K562 (cell line): ENCODE measurements around the gene PHLDB1. TPM values are rescaled to one million over a fixed set of nuclear protein-coding genes. Genes with fewer than 3 reads are reported as not detected.

ENCODE experiments used
- BACH1 ChIP-seq: fragments of 200-800 bp; sonication (Bioruptor generic); IDR thresholded peaks from 2 replicates; pipeline ENCODE4 v1.6.1; 2016; ENCODE audit warnings: missing genetic modification characterization, missing compliant biosample characterization
- ESRRA ChIP-seq: fragments of 450-650 bp; IDR thresholded peaks from 2 replicates; pipeline ENCODE4 v1.6.1; 2014; ENCODE audit warnings: low read depth, mild to moderate bottlenecking, moderate library complexity, borderline replicate concordance
- HDAC3 ChIP-seq: fragments of 450-650 bp; IDR thresholded peaks from 2 replicates; pipeline ENCODE4 v1.6.1; 2018; ENCODE audit warnings: borderline replicate concordance, mild to moderate bottlenecking, moderate library complexity; ENCODE audit not compliant: partially characterized antibody
- JUN ChIP-seq, 2 experiments: sonication (generic) in 1 of 2; formaldehyde crosslinking in 1 of 2; IDR thresholded peaks; 2 replicates each; pipeline versions ENCODE4 v1.6.1 to v1.8.0; 2012 to 2022; ENCODE audit warnings: borderline replicate concordance in 2 of 2, mild to moderate bottlenecking in 2 of 2, improper control_type of control experiment in 1 of 2, low read depth in 1 of 2, low read length in 1 of 2, missing genetic modification reagents in 1 of 2
- L3MBTL2 ChIP-seq: fragments of 450-650 bp; IDR thresholded peaks from 2 replicates; pipeline ENCODE4 v1.6.1; 2016; ENCODE audit warnings: mild to moderate bottlenecking, moderate library complexity
- MTA1 ChIP-seq: fragments of 450-650 bp; IDR thresholded peaks from 2 replicates; pipeline ENCODE4 v1.6.1; 2017; ENCODE audit warnings: borderline replicate concordance
- MXI1 ChIP-seq: IDR thresholded peaks from 2 replicates; pipeline ENCODE4 v1.6.1; 2011; ENCODE audit warnings: low read depth, mild to moderate bottlenecking, improper control_type of control experiment, low read length
- PTTG1 ChIP-seq: fragments of 450-650 bp; IDR thresholded peaks from 2 replicates; pipeline ENCODE4 v1.6.1; 2016; ENCODE audit warnings: low read depth, mild to moderate bottlenecking, missing genetic modification characterization, missing compliant biosample characterization
- RB1 ChIP-seq: fragments of 450-650 bp; IDR thresholded peaks from 2 replicates; pipeline ENCODE4 v1.6.1; 2017; ENCODE audit warnings: low read depth, mild to moderate bottlenecking
- SIN3A ChIP-seq, 2 experiments: fragments of 150-350 bp in 1 of 2; IDR thresholded peaks; 2 replicates each; pipeline ENCODE4 v1.6.1; 2011 to 2016; ENCODE audit warnings: borderline replicate concordance in 2 of 2, low read depth in 2 of 2, low read length in 2 of 2, mild to moderate bottlenecking in 2 of 2, moderate library complexity in 2 of 2; ENCODE audit not compliant: control insufficient read depth in 1 of 2
- SUPT5H ChIP-seq: fragments of 450-650 bp; IDR thresholded peaks from 2 replicates; pipeline ENCODE4 v1.6.1; 2016
- ZNF23 ChIP-seq: fragments of 250-450 bp; sonication (Bioruptor Pico); IDR thresholded peaks from 2 replicates; pipeline ENCODE4 v1.4.0; 2020; ENCODE audit warnings: mild to moderate bottlenecking
- polyA plus RNA-seq, 8 experiments: library from polyadenylated mRNA; depleted of rRNA in 4 of 8; stranded (reverse) in 5 of 8; unstranded in 3 of 8; fragments of >200 nt; fragmentation: Nextera tagmentation in 2 of 8; fragmentation: Illumina TruSeq in 1 of 8; extraction: Ambion mirVana in 2 of 8; extraction: Trizol in 1 of 8; gene quantifications; 2 replicates each; pipeline versions ENCODE4 v1.2.1 to v1.2.3, GENCODE V29; 2011 to 2014; ENCODE audit warnings: inconsistent platforms in 1 of 8, missing spikeins in 1 of 8
- total RNA-seq, 7 experiments: library from RNA; depleted of rRNA in 6 of 7; stranded (reverse); fragments of >200 nt in 6 of 7; fragmentation: Illumina TruSeq in 2 of 7; extraction: Trizol in 2 of 7; gene quantifications; 2 replicates each; pipeline versions ENCODE4 v1.2.1 to v1.2.3, GENCODE V29; 2011 to 2021; ENCODE audit warnings: low replicate concordance in 1 of 7
- TF ChIP-seq, protein P1 (sequence below): fragments of 450-650 bp; IDR thresholded peaks from one replicate; pipeline ENCODE4 v1.6.1; 2018; ENCODE audit warnings: mild to moderate bottlenecking, moderate library complexity; ENCODE audit not compliant: partially characterized antibody
- TF ChIP-seq, protein P2 (sequence below), 2 experiments: fragments of 250-450 bp in 1 of 2; fragments of 450-650 bp in 1 of 2; sonication (Bioruptor Pico) in 1 of 2; IDR thresholded peaks; 2 replicates each; pipeline versions ENCODE4 v1.6.1 to v1.8.0; 2016 to 2021; ENCODE audit warnings: mild to moderate bottlenecking in 2 of 2, moderate library complexity in 2 of 2, missing compliant biosample characterization in 1 of 2, missing genetic modification characterization in 1 of 2
- TF ChIP-seq, protein P3 (sequence below): fragments of 250-450 bp; sonication (Bioruptor Pico); IDR thresholded peaks from 2 replicates; pipeline ENCODE4 v1.4.0; 2020; ENCODE audit warnings: mild to moderate bottlenecking, moderate library complexity, borderline replicate concordance
- TF ChIP-seq, protein P4 (sequence below): fragments of 450-650 bp; formaldehyde crosslinking; IDR thresholded peaks from 2 replicates; pipeline ENCODE4 v1.4.0; 2020; ENCODE audit warnings: mild to moderate bottlenecking, mixed read lengths
- TF ChIP-seq, protein P5 (sequence below): fragments of 450-650 bp; IDR thresholded peaks from 2 replicates; pipeline ENCODE4 v1.6.1; 2014; ENCODE audit warnings: low read depth, mild to moderate bottlenecking, moderate library complexity, borderline replicate concordance

Gene PHLDB1
- total and polyA plus RNA-seq, 9 of the 15 experiments (the other 6 are each of a cell fraction or from before 2014, with no cell fraction given) = 2.0 to 28.7 (median 16.2) TPM

DNA sequence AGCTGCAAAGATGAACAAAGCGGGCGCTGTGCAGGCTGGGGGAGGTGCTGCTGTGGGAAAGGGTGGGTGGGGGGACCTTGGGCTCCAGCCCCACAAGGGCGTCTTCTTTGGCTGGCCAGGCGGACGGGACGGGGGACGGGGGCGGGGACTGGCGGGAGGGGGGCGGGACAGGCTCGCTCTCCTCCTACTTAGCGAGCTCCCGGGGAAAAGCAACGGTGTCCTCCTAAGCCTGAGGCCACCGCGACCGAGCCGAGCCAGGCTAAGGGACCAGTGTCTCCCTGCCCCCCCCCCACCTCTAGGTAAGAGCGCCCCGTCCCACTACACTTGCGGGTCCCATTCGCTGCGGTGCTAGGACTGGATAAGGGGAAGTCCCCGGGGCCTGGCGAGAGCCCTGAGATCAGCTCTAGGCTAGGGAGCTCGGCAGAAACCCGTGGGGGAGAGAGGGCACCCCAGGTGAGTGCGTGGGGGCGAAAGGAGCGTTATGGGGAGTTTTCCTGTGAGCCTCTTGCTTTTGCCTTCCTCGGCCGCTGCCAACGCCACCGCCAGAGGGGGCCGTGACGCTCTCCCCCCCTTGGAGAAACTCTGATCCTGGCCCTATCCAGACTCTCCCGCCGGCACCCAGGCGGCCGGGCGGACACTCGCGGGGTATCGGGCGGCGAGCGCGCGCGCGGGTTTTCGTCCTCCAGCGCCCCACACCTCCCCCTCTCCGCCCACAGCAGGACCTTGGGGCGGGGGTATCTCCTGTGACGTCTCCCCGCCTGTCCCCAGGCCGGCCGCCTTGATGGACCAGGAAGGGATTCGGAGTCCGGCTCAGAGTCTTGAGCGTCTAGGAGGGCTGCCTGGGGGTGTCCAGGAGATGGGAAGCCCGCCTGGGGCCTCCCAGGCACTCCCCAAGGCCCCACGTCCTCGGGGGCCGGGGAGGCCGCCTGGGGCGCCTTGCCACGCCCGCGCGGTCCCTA is at the start of gene PHLDB1 (continued):
- no peak for TF ChIP-seq JUN (IDR thresholded peaks at IDR 0.05; ENCODE audit: borderline replicate concordance, low read depth, low read length)
- TF ChIP-seq JUN (CRISPR knock-in tag; IDR thresholded peaks at IDR 0.05; ENCODE audit: borderline replicate concordance) = no peak
- TF ChIP-seq, protein P1, sequence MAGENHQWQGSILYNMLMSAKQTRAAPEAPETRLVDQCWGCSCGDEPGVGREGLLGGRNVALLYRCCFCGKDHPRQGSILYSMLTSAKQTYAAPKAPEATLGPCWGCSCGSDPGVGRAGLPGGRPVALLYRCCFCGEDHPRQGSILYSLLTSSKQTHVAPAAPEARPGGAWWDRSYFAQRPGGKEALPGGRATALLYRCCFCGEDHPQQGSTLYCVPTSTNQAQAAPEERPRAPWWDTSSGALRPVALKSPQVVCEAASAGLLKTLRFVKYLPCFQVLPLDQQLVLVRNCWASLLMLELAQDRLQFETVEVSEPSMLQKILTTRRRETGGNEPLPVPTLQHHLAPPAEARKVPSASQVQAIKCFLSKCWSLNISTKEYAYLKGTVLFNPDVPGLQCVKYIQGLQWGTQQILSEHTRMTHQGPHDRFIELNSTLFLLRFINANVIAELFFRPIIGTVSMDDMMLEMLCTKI = no peak
- TF ChIP-seq, protein P2, sequence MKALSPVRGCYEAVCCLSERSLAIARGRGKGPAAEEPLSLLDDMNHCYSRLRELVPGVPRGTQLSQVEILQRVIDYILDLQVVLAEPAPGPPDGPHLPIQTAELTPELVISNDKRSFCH (CRISPR knock-in tag; IDR thresholded peaks at IDR 0.05) = no peak
- TF ChIP-seq, protein P2 (tag; IDR thresholded peaks at IDR 0.05) = no peak
- peak in 1 of 2 experiments; percentile 37; a peak in 1 of 4 replicates for TF ChIP-seq SIN3A (IDR thresholded peaks at IDR 0.05; ENCODE audit: borderline replicate concordance in 2 of 2, control insufficient read depth in 1 of 2, low read depth in 2 of 2, low read length in 2 of 2)
- TF ChIP-seq, protein P3, sequence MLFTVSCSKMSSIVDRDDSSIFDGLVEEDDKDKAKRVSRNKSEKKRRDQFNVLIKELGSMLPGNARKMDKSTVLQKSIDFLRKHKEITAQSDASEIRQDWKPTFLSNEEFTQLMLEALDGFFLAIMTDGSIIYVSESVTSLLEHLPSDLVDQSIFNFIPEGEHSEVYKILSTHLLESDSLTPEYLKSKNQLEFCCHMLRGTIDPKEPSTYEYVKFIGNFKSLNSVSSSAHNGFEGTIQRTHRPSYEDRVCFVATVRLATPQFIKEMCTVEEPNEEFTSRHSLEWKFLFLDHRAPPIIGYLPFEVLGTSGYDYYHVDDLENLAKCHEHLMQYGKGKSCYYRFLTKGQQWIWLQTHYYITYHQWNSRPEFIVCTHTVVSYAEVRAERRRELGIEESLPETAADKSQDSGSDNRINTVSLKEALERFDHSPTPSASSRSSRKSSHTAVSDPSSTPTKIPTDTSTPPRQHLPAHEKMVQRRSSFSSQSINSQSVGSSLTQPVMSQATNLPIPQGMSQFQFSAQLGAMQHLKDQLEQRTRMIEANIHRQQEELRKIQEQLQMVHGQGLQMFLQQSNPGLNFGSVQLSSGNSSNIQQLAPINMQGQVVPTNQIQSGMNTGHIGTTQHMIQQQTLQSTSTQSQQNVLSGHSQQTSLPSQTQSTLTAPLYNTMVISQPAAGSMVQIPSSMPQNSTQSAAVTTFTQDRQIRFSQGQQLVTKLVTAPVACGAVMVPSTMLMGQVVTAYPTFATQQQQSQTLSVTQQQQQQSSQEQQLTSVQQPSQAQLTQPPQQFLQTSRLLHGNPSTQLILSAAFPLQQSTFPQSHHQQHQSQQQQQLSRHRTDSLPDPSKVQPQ (CRISPR knock-in tag) = no peak
- TF ChIP-seq BACH1 = no peak
- no peak for TF ChIP-seq MXI1
- TF ChIP-seq, protein P4, sequence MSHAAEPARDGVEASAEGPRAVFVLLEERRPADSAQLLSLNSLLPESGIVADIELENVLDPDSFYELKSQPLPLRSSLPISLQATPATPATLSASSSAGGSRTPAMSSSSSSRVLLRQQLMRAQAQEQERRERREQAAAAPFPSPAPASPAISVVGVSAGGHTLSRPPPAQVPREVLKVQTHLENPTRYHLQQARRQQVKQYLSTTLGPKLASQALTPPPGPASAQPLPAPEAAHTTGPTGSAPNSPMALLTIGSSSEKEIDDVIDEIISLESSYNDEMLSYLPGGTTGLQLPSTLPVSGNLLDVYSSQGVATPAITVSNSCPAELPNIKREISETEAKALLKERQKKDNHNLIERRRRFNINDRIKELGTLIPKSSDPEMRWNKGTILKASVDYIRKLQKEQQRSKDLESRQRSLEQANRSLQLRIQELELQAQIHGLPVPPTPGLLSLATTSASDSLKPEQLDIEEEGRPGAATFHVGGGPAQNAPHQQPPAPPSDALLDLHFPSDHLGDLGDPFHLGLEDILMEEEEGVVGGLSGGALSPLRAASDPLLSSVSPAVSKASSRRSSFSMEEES (CRISPR knock-in tag) = no peak
- no peak for TF ChIP-seq PTTG1 (tag)
- TF ChIP-seq ZNF23 (CRISPR knock-in tag) = no peak
- TF ChIP-seq SUPT5H = peak; percentile 69
- TF ChIP-seq MTA1 = peak; percentile 41; the same call in 1 of the 2 replicates
- no peak for TF ChIP-seq L3MBTL2
- no peak for TF ChIP-seq HDAC3
- TF ChIP-seq, protein P5, sequence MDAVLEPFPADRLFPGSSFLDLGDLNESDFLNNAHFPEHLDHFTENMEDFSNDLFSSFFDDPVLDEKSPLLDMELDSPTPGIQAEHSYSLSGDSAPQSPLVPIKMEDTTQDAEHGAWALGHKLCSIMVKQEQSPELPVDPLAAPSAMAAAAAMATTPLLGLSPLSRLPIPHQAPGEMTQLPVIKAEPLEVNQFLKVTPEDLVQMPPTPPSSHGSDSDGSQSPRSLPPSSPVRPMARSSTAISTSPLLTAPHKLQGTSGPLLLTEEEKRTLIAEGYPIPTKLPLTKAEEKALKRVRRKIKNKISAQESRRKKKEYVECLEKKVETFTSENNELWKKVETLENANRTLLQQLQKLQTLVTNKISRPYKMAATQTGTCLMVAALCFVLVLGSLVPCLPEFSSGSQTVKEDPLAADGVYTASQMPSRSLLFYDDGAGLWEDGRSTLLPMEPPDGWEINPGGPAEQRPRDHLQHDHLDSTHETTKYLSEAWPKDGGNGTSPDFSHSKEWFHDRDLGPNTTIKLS = 0 out of 2 replicates have a peak, but pooled peaks have one; percentile 12
- 0 out of 2 replicates have a peak, but pooled peaks have one; percentile 53 for TF ChIP-seq RB1
- no peak for TF ChIP-seq ESRRA
